HCT116 (cell line): ENCODE results near the gene SERINC3. TPM values are rescaled to one million over a fixed set of nuclear protein-coding genes. Genes with fewer than 3 reads are reported as not detected.

Experiments
- ATAC-seq: fragments of 200-7000 bp; cut with Tn5 transposase; 2 replicates; pipeline ENCODE4 v1.9.1; 2020; ENCODE audit warnings: mild to moderate bottlenecking, moderate library complexity
- BruUV-seq: library from RNA; stranded (reverse); fragments of 400-500 nt; replicated peaks from 2 replicates; lab custom pipeline; 2021; lab: Mats Ljungman, UMichigan
- CTCF ChIA-PET: fragments of 300-600 bp; sonication (Branson Sonifier 250); formaldehyde crosslinking; loops from one replicate; lab custom pipeline; 2021; ENCODE audit warnings: antibody characterized with exemption; lab: Charles Lee
- POLR2A ChIA-PET: fragments of 300-600, 350-600 bp; sonication (Branson Sonifier 250); formaldehyde crosslinking; loops from one replicate; lab custom pipeline; 2021; ENCODE audit warnings: antibody characterized with exemption; lab: Charles Lee
- RAD21 ChIA-PET, 2 experiments: fragments of 300-600 bp; sonication (Branson Sonifier 250); formaldehyde crosslinking; loops; one replicate each; lab custom pipeline; 2023; ENCODE audit warnings: low total read pairs in 2 of 2; ENCODE audit not compliant: uncharacterized antibody in 2 of 2, unreplicated experiment in 2 of 2, low non-redundant PET in 1 of 2; lab: Charles Lee
- DNase-seq: peaks from one replicate; pipeline ENCODE4 v3.0.0-alpha.2; 2010; ENCODE audit warnings: low read depth, low spot score
- H2AFZ ChIP-seq: fragments of 200-600 bp; shearing (Covaris generic), sonication (generic); 2 replicates; pipeline ENCODE4 v1.6.1; 2017; ENCODE audit warnings: low read depth, mixed run types, mixed read lengths, antibody characterized with exemption, low read length; ENCODE audit not compliant: poor library complexity, severe bottlenecking
- H3K27ac ChIP-seq: 2 replicates; pipeline ENCODE4 v1.5.1; 2012; ENCODE audit warnings: low read depth, low read length
- H3K27me3 ChIP-seq: fragments of 200-600 bp; sonication (generic); 2 replicates; pipeline ENCODE4 v1.6.1; 2016; ENCODE audit warnings: mixed run types, low read length, mixed read lengths; ENCODE audit not compliant: insufficient read depth
- H3K36me3 ChIP-seq, 2 experiments: fragments of 200-500 bp in 1 of 2; fragments of 200-600 bp in 1 of 2; sonication (Bioruptor generic) in 1 of 2; sonication (generic) in 1 of 2; 2 replicates each; pipeline versions ENCODE4 v1.5.1 to v1.6.1; 2014 to 2016; ENCODE audit warnings: low read length in 2 of 2, inconsistent platforms in 1 of 2, mixed read lengths in 1 of 2, mixed run types in 1 of 2; ENCODE audit not compliant: insufficient read depth in 2 of 2, control insufficient read depth in 1 of 2
- H3K4me1 ChIP-seq, 2 experiments: fragments of 200-600 bp in 1 of 2; sonication (generic) in 1 of 2; 2 replicates each; pipeline versions ENCODE4 v1.5.1 to v1.6.1; 2012 to 2017; ENCODE audit warnings: low read length in 2 of 2, inconsistent platforms in 1 of 2, mild to moderate bottlenecking in 1 of 2, mixed read lengths in 1 of 2, mixed run types in 1 of 2, moderate library complexity in 1 of 2; ENCODE audit not compliant: insufficient read depth in 2 of 2, control insufficient read depth in 1 of 2
- H3K4me2 ChIP-seq: fragments of 200-600 bp; sonication (generic); 2 replicates; pipeline ENCODE4 v1.6.1; 2017; ENCODE audit warnings: mixed run types, low read length, mixed read lengths
- H3K4me3 ChIP-seq, 2 experiments: fragments of 200-600 bp in 1 of 2; sonication (generic) in 1 of 2; replicated peaks in 1 of 2; 2 replicates each; pipeline ENCODE4 v1.5.1; 2011 to 2016; ENCODE audit warnings: low read length in 2 of 2, control low read depth in 1 of 2, low read depth in 1 of 2, mild to moderate bottlenecking in 1 of 2, mixed read lengths in 1 of 2, mixed run types in 1 of 2
- H3K79me2 ChIP-seq: fragments of 200-600 bp; sonication (generic); 2 replicates; pipeline ENCODE4 v1.6.1; 2017; ENCODE audit warnings: mild to moderate bottlenecking, mixed run types, low read length, moderate library complexity, mixed read lengths; ENCODE audit not compliant: insufficient read depth
- H3K9ac ChIP-seq: fragments of 200-600 bp; sonication (generic); 2 replicates; pipeline ENCODE4 v1.6.1; 2016; ENCODE audit warnings: low read length, mixed read lengths
- H3K9me2 ChIP-seq: fragments of 200-600 bp; sonication (generic), shearing (Covaris generic); 2 replicates; pipeline ENCODE4 v1.6.1; 2017; ENCODE audit warnings: mixed run types, mild to moderate bottlenecking, moderate library complexity; ENCODE audit not compliant: insufficient read depth
- H3K9me3 ChIP-seq, 2 experiments: fragments of 200-500 bp in 1 of 2; fragments of 200-600 bp in 1 of 2; sonication (Bioruptor generic) in 1 of 2; sonication (generic) in 1 of 2; 2 replicates each; pipeline ENCODE4 v1.6.1; 2014 to 2017; ENCODE audit warnings: low read length in 2 of 2, mixed read lengths in 2 of 2, inconsistent platforms in 1 of 2, low read depth in 1 of 2, mild to moderate bottlenecking in 1 of 2, mixed run types in 1 of 2, moderate library complexity in 1 of 2; ENCODE audit not compliant: control insufficient read depth in 1 of 2, insufficient read depth in 1 of 2
- H4K20me1 ChIP-seq: fragments of 200-600 bp; sonication (generic), shearing (Covaris generic); 2 replicates; pipeline ENCODE4 v1.6.1; 2017; ENCODE audit warnings: mixed run types, mild to moderate bottlenecking, moderate library complexity; ENCODE audit not compliant: insufficient read depth
- CEBPB ChIP-seq: IDR thresholded peaks from 2 replicates; pipeline ENCODE4 v1.6.1; 2012; ENCODE audit warnings: low read depth
- EGR1 ChIP-seq: IDR thresholded peaks from 2 replicates; pipeline ENCODE4 v1.6.1; 2012; ENCODE audit warnings: low read depth
- ELF1 ChIP-seq: IDR thresholded peaks from 2 replicates; pipeline ENCODE4 v1.6.1; 2012; ENCODE audit warnings: low read depth, borderline replicate concordance
- EZH2 ChIP-seq: fragments of 200-600 bp; sonication (generic); IDR thresholded peaks from 2 replicates; pipeline ENCODE4 v1.6.1; 2017; ENCODE audit warnings: antibody characterized with exemption, mixed run types
- FOSL1 ChIP-seq: IDR thresholded peaks from 2 replicates; pipeline ENCODE4 v1.6.1; 2012; ENCODE audit warnings: low read depth
- POLR2A ChIP-seq: IDR thresholded peaks from 2 replicates; pipeline ENCODE4 v1.7.0; 2011; ENCODE audit warnings: borderline replicate concordance; ENCODE audit not compliant: insufficient read depth, insufficient read length; ENCODE audit errors: extremely low read depth
- RAD21 ChIP-seq: IDR thresholded peaks from 2 replicates; pipeline ENCODE4 v1.6.1; 2012; ENCODE audit warnings: low read depth, mild to moderate bottlenecking
- SIN3A ChIP-seq: IDR thresholded peaks from 2 replicates; pipeline ENCODE4 v1.6.1; 2012; ENCODE audit warnings: low read depth
- SP1 ChIP-seq: IDR thresholded peaks from 2 replicates; pipeline ENCODE4 v1.6.1; 2012; ENCODE audit warnings: low read depth
- SRF ChIP-seq: IDR thresholded peaks from 2 replicates; pipeline ENCODE4 v1.6.1; 2012; ENCODE audit warnings: low read depth
- YY1 ChIP-seq: IDR thresholded peaks from 2 replicates; pipeline ENCODE4 v1.6.1; 2011; ENCODE audit warnings: low read length, low read depth, moderate library complexity, mild to moderate bottlenecking; ENCODE audit not compliant: insufficient replicate concordance; ENCODE audit errors: extremely low read depth
- ZNF274 ChIP-seq: fragments of 200-500 bp; sonication (Bioruptor generic); IDR thresholded peaks from 2 replicates; pipeline ENCODE4 v1.6.1; 2014; ENCODE audit warnings: mild to moderate bottlenecking, low read depth, low read length, inconsistent platforms
- intact Hi-C: fragments of 100-400 bp; cut with micrococcal nuclease; formaldehyde crosslinking; loops from 2 replicates; pipeline ENCODE4 v1.10.0; 2022
- total RNA-seq: library from RNA; stranded (reverse); gene quantifications from one replicate; pipeline ENCODE4 v1.2.1, GENCODE V29; 2021; ENCODE audit not compliant: unreplicated experiment
- TF ChIP-seq, protein P1 (sequence below): IDR thresholded peaks from 2 replicates; pipeline ENCODE4 v1.6.1; 2011; ENCODE audit warnings: mild to moderate bottlenecking, low read length, moderate library complexity; ENCODE audit not compliant: insufficient replicate concordance; ENCODE audit errors: extremely low read depth
- TF ChIP-seq, protein P2 (sequence below): IDR thresholded peaks from 2 replicates; pipeline ENCODE4 v1.6.1; 2012
- TF ChIP-seq, protein P3 (sequence below): IDR thresholded peaks from 2 replicates; pipeline ENCODE4 v1.6.1; 2012; ENCODE audit warnings: low read depth
- TF ChIP-seq, protein P4 (sequence below), 3 experiments: fragments of 200-600 bp in 1 of 3; sonication (generic) in 1 of 3; IDR thresholded peaks in 2 of 3; conservative IDR thresholded peaks in 1 of 3; 2 replicates each; pipeline ENCODE4 v1.5.1; 2012 to 2017; ENCODE audit warnings: low read depth in 2 of 3, low read length in 2 of 3, antibody characterized with exemption in 1 of 3, borderline replicate concordance in 1 of 3, control low read depth in 1 of 3, mild to moderate bottlenecking in 1 of 3, mixed read lengths in 1 of 3, mixed run types in 1 of 3, moderate library complexity in 1 of 3; ENCODE audit not compliant: insufficient read depth in 1 of 3

Gene SERINC3
- total RNA-seq, 1 experiment from 2014 or later, result 56.8 TPM

DNA sequence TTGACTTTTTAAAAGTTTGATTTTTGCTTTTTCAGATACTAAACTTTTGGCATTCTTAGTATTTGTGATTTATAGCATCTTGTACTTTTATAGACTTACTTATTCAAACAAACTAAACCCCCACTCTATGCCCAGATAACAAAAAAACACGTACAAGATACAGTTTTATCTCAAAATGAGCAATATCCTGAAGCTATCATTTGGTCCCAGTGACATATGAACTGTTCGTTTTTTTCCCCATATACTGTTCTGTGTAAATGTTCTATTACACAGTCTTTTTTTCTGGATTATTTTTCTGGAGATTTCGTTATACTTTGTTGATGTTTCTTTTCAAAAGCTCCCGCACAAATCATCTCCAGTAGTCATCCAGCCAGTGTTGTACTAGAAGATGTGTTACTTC is 27.3 kb upstream of the SERINC3 start (continued):
- TF ChIP-seq, protein P1, sequence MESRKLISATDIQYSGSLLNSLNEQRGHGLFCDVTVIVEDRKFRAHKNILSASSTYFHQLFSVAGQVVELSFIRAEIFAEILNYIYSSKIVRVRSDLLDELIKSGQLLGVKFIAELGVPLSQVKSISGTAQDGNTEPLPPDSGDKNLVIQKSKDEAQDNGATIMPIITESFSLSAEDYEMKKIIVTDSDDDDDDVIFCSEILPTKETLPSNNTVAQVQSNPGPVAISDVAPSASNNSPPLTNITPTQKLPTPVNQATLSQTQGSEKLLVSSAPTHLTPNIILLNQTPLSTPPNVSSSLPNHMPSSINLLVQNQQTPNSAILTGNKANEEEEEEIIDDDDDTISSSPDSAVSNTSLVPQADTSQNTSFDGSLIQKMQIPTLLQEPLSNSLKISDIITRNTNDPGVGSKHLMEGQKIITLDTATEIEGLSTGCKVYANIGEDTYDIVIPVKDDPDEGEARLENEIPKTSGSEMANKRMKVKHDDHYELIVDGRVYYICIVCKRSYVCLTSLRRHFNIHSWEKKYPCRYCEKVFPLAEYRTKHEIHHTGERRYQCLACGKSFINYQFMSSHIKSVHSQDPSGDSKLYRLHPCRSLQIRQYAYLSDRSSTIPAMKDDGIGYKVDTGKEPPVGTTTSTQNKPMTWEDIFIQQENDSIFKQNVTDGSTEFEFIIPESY, result no peak
- TF ChIP-seq FOSL1, result no peak

DNA sequence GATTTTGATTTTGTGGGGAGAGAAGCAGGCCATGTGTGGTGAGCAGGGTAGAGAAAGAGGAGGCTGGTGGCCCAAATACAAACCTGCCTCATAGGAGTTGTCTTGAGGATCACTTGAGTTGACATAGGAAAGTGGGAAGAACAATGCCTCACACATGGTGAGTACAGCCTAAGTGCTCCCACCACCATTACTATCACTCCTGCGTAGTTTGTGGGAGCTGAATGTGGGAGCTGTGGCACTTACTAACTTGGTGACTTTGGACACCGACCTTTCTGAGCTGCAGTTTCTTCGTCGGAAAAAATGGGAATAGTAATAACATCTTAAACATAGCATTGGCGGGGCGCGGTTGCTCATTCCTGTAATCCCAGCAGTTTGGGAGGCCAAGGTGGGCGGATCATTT is 25.5 kb upstream of the SERINC3 start:
- Histone ChIP-seq H3K36me3 (no peaks in the 10 kb centered on the region), H3K9me2 (no peaks in the 10 kb centered on the region), H3K9ac (no peak overlapping the region), H3K9me3 (no peaks in the 10 kb centered on the region), H3K79me2 (no peaks in the 10 kb centered on the region; the same call in 1 of the 2 replicates), H3K4me2 (no peak overlapping the region), H3K4me1 (peaks cover 2 to 5% of the 10 kb centered on the region in 2 experiments; a peak in 3 of 4 replicates), H2AFZ (no peak overlapping the region), H3K27ac (no peak overlapping the region), H3K4me3 (no peak overlapping the region), H3K27me3 (no peaks in the 10 kb centered on the region), H4K20me1 (no peaks in the 10 kb centered on the region)
- DNase-seq (no peak), ATAC-seq (no peak)
- CTCF ChIA-PET, result no interaction called here
- POLR2A ChIA-PET, result no interaction called here
- intact Hi-C loops, result no loop called here
- BruUV-seq, result no TSS peak
- RAD21 ChIA-PET, result no interaction called here
- TF ChIP-seq POLR2A (no peak), SRF (no peak), EZH2 (no peak), ELF1 (no peak), YY1 (no peak), SIN3A (no peak), RAD21 (no peak), EGR1 (no peak), SP1 (no peak), CEBPB (no peak), ZNF274 (no peak)
- TF ChIP-seq, protein P1, result no peak
- TF ChIP-seq, protein P2, sequence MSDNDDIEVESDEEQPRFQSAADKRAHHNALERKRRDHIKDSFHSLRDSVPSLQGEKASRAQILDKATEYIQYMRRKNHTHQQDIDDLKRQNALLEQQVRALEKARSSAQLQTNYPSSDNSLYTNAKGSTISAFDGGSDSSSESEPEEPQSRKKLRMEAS, result no peak
- TF ChIP-seq, protein P3, sequence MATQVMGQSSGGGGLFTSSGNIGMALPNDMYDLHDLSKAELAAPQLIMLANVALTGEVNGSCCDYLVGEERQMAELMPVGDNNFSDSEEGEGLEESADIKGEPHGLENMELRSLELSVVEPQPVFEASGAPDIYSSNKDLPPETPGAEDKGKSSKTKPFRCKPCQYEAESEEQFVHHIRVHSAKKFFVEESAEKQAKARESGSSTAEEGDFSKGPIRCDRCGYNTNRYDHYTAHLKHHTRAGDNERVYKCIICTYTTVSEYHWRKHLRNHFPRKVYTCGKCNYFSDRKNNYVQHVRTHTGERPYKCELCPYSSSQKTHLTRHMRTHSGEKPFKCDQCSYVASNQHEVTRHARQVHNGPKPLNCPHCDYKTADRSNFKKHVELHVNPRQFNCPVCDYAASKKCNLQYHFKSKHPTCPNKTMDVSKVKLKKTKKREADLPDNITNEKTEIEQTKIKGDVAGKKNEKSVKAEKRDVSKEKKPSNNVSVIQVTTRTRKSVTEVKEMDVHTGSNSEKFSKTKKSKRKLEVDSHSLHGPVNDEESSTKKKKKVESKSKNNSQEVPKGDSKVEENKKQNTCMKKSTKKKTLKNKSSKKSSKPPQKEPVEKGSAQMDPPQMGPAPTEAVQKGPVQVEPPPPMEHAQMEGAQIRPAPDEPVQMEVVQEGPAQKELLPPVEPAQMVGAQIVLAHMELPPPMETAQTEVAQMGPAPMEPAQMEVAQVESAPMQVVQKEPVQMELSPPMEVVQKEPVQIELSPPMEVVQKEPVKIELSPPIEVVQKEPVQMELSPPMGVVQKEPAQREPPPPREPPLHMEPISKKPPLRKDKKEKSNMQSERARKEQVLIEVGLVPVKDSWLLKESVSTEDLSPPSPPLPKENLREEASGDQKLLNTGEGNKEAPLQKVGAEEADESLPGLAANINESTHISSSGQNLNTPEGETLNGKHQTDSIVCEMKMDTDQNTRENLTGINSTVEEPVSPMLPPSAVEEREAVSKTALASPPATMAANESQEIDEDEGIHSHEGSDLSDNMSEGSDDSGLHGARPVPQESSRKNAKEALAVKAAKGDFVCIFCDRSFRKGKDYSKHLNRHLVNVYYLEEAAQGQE, result no peak
- TF ChIP-seq, protein P4, sequence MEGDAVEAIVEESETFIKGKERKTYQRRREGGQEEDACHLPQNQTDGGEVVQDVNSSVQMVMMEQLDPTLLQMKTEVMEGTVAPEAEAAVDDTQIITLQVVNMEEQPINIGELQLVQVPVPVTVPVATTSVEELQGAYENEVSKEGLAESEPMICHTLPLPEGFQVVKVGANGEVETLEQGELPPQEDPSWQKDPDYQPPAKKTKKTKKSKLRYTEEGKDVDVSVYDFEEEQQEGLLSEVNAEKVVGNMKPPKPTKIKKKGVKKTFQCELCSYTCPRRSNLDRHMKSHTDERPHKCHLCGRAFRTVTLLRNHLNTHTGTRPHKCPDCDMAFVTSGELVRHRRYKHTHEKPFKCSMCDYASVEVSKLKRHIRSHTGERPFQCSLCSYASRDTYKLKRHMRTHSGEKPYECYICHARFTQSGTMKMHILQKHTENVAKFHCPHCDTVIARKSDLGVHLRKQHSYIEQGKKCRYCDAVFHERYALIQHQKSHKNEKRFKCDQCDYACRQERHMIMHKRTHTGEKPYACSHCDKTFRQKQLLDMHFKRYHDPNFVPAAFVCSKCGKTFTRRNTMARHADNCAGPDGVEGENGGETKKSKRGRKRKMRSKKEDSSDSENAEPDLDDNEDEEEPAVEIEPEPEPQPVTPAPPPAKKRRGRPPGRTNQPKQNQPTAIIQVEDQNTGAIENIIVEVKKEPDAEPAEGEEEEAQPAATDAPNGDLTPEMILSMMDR (IDR thresholded peaks at IDR 0.05 in 2 of 3, conservative IDR thresholded peaks at IDR 0.05 in 1 of 3; ENCODE audit: borderline replicate concordance in 1 of 3, insufficient read depth in 1 of 3, low read depth in 2 of 3, low read length in 2 of 3), result no peak
